ENCODE measurements around the gene PPARA. TPM values are rescaled to one million over a fixed set of nuclear protein-coding genes. Genes with fewer than 3 reads are reported as not detected.
A peak's percentile ranks its signal among the peaks of the same experiment; 100 is the strongest.

The PPARA gene
- total RNA-seq, 1 donor from 2014 or later, result 8.4 TPM

- Mint-ChIP-seq H3K4me1 (ENCODE audit: low read depth, unreplicated experiment) (peaks cover 3% of the 10 kb centered on the region), H3K4me3 (ENCODE audit: unreplicated experiment) (no peak overlapping the region), H3K27me3 (ENCODE audit: low read depth, unreplicated experiment) (peaks cover 18% of the 10 kb centered on the region), H3K27ac (ENCODE audit: unreplicated experiment) (no peak overlapping the region), H3K9me3 (ENCODE audit: unreplicated experiment) (no peaks in the 10 kb centered on the region), H3K36me3 (ENCODE audit: low read depth, unreplicated experiment) (no peaks in the 10 kb centered on the region)
- H3K9me3 ChIP-seq (ENCODE audit: insufficient read depth, low read depth, low read length), result no peaks in the 10 kb centered on the region
- H4K20me1 ChIP-seq (ENCODE audit: insufficient read depth, low read length), result peaks cover 90% of the 10 kb centered on the region
- TF ChIP-seq EZH2 (IDR thresholded peaks at IDR 0.05; ENCODE audit: insufficient read depth, low read length) (no peak), CTCF (IDR thresholded peaks at IDR 0.05; ENCODE audit: insufficient read depth, low read depth, low read length) (no peak)
- FAIRE-seq, result no peak
- H3K4me1 ChIP-seq (ENCODE audit: insufficient read depth, low read length), result peaks cover 72% of the 10 kb centered on the region
- no peak overlapping the region for H3K4me3 ChIP-seq (ENCODE audit: insufficient read depth, low read depth, low read length)
- peaks cover 6% of the 10 kb centered on the region for H3K36me3 ChIP-seq (ENCODE audit: insufficient read depth, low read length)
- H3K9ac ChIP-seq (ENCODE audit: low read length), result peak overlapping the region; percentile 58
- DNase-seq (ENCODE audit: low read depth), result no peak
- peak overlapping the region; percentile 9 for H3K4me2 ChIP-seq (ENCODE audit: low read length)
- peak overlapping the region; percentile 40 for H3K27ac ChIP-seq (ENCODE audit: low read depth, low read length)
- H3K79me2 ChIP-seq (ENCODE audit: insufficient read depth, low read length), result peaks cover 57% of the 10 kb centered on the region
- no peaks in the 10 kb centered on the region for H3K27me3 ChIP-seq (ENCODE audit: insufficient read depth, low read length)
- no peak overlapping the region for H2AFZ ChIP-seq (ENCODE audit: low read depth, low read length)
Measured at GRCh38 chr22:46107753-46108563, 42.4 kb upstream of the PPARA start.

- H3K27me3 ChIP-seq (ENCODE audit: insufficient read depth, low read length), result no peaks in the 10 kb centered on the region
- H3K4me3 ChIP-seq (ENCODE audit: insufficient read depth, low read depth, low read length), result no peak overlapping the region
- H3K27ac ChIP-seq (ENCODE audit: low read depth, low read length), result peak overlapping the region; percentile 21
- DNase-seq (ENCODE audit: low read depth) (peak; percentile 59), FAIRE-seq (no peak)
- H3K4me1 Mint-ChIP-seq (ENCODE audit: low read depth, unreplicated experiment), result peaks cover 3% of the 10 kb centered on the region
- peaks cover 4% of the 10 kb centered on the region for H3K36me3 ChIP-seq (ENCODE audit: insufficient read depth, low read length)
- no peaks in the 10 kb centered on the region for H3K36me3 Mint-ChIP-seq (ENCODE audit: low read depth, unreplicated experiment)
- no peak overlapping the region for H3K4me2 ChIP-seq (ENCODE audit: low read length)
- H3K4me3 Mint-ChIP-seq (ENCODE audit: unreplicated experiment), result no peak overlapping the region
- H3K27ac Mint-ChIP-seq (ENCODE audit: unreplicated experiment), result peak overlapping the region; percentile 12
- no peak overlapping the region for H3K9ac ChIP-seq (ENCODE audit: low read length)
- no peaks in the 10 kb centered on the region for H3K9me3 ChIP-seq (ENCODE audit: insufficient read depth, low read depth, low read length)
- H2AFZ ChIP-seq (ENCODE audit: low read depth, low read length), result no peak overlapping the region
- no peak for TF ChIP-seq EZH2 (IDR thresholded peaks at IDR 0.05; ENCODE audit: insufficient read depth, low read length)
- TF ChIP-seq CTCF (IDR thresholded peaks at IDR 0.05; ENCODE audit: insufficient read depth, low read depth, low read length), result no peak
- peaks cover 91% of the 10 kb centered on the region for H4K20me1 ChIP-seq (ENCODE audit: insufficient read depth, low read length)
- H3K27me3 Mint-ChIP-seq (ENCODE audit: low read depth, unreplicated experiment), result peaks cover 14% of the 10 kb centered on the region
- peaks cover 69% of the 10 kb centered on the region for H3K4me1 ChIP-seq (ENCODE audit: insufficient read depth, low read length)
- no peaks in the 10 kb centered on the region for H3K9me3 Mint-ChIP-seq (ENCODE audit: unreplicated experiment)
- H3K79me2 ChIP-seq (ENCODE audit: insufficient read depth, low read length), result peaks cover 49% of the 10 kb centered on the region
Measured at GRCh38 chr22:46108564-46109473, 41.5 kb upstream of the PPARA start.

Data from astrocyte (in vitro differentiated cells and primary cell).